H1 (cell line): ENCODE data around the gene TSC2. TPM values are rescaled to one million over a fixed set of nuclear protein-coding genes. Genes with fewer than 3 reads are reported as not detected.

Source experiments
- CTCF ChIA-PET: fragments of 300-600 bp; sonication (Branson Sonifier 250); formaldehyde crosslinking; loops from one replicate; lab custom pipeline; 2021; ENCODE audit not compliant: partially characterized antibody; lab: Charles Lee
- POLR2A ChIA-PET: fragments of 300-600 bp; sonication (Branson Sonifier 250); formaldehyde crosslinking; loops from one replicate; lab custom pipeline; 2021; ENCODE audit warnings: inconsistent platforms; ENCODE audit not compliant: partially characterized antibody; lab: Charles Lee
- DNase-seq, 2 experiments: peaks; one replicate each; pipeline versions ENCODE4 v3.0.0 to v3.0.0-alpha.2; 2010 to 2022; ENCODE audit warnings: low spot score in 2 of 2, low read depth in 1 of 2, mixed read lengths in 1 of 2
- FAIRE-seq: peaks from 2 replicates; lab custom pipeline; 2011; peaks lifted over from hg19 to GRCh38; lab: Jason Lieb, UNC
- H2AFZ ChIP-seq: 2 replicates; pipeline ENCODE4 v1.8.1; 2012; ENCODE audit warnings: low read length, inconsistent platforms
- H2AK5ac ChIP-seq: 2 replicates; pipeline ENCODE4 v1.6.1; 2013; ENCODE audit warnings: low read depth, low read length
- H2BK120ac ChIP-seq: replicated peaks from 2 replicates; pipeline ENCODE3; 2013; ENCODE audit warnings: low read depth, low read length, inconsistent platforms
- H2BK12ac ChIP-seq: 2 replicates; pipeline ENCODE4 v1.6.1; 2013; ENCODE audit warnings: low read depth, low read length
- H2BK15ac ChIP-seq: 2 replicates; pipeline ENCODE4 v1.6.1; 2013; ENCODE audit warnings: low read length
- H2BK20ac ChIP-seq: 2 replicates; pipeline ENCODE4 v1.6.1; 2013; ENCODE audit warnings: low read length
- H2BK5ac ChIP-seq: 2 replicates; pipeline ENCODE4 v1.6.1; 2013; ENCODE audit warnings: low read depth, low read length
- H3K14ac ChIP-seq: 2 replicates; pipeline ENCODE4 v1.6.1; 2013; ENCODE audit warnings: inconsistent platforms; ENCODE audit not compliant: insufficient read length
- H3K18ac ChIP-seq: 2 replicates; pipeline ENCODE4 v1.6.1; 2013; ENCODE audit warnings: low read length; ENCODE audit errors: extremely low read depth
- H3K23ac ChIP-seq: 2 replicates; pipeline ENCODE4 v1.6.1; 2013; ENCODE audit warnings: inconsistent platforms; ENCODE audit not compliant: insufficient read length
- H3K23me2 ChIP-seq: 2 replicates; pipeline ENCODE4 v1.6.1; 2013; ENCODE audit warnings: low read depth, low read length
- H3K27ac ChIP-seq: 2 replicates; pipeline ENCODE4 v1.6.1; 2011; ENCODE audit warnings: low read depth, low read length, inconsistent platforms
- H3K27me3 ChIP-seq, 4 experiments: replicated peaks in 1 of 4; 1 replicate in 1 of 4; 2 replicates in 3 of 4; pipeline versions ENCODE4 v1.6.1 to v1.8.1; 2011 to 2013; ENCODE audit warnings: low read length in 3 of 4, mild to moderate bottlenecking in 3 of 4, inconsistent platforms in 2 of 4, mixed read lengths in 2 of 4, moderate library complexity in 1 of 4; ENCODE audit not compliant: control insufficient read depth in 3 of 4, insufficient read depth in 3 of 4; ENCODE audit errors: extremely low read depth in 1 of 4
- H3K36me3 ChIP-seq, 4 experiments: 2 replicates each; pipeline versions ENCODE4 v1.6.1 to v1.8.1; 2011 to 2013; ENCODE audit warnings: mild to moderate bottlenecking in 4 of 4, low read length in 3 of 4, moderate library complexity in 2 of 4, control low read depth in 1 of 4, inconsistent platforms in 1 of 4; ENCODE audit not compliant: insufficient read depth in 4 of 4, control insufficient read depth in 2 of 4
- H3K4ac ChIP-seq: replicated peaks from 2 replicates; pipeline ENCODE3; 2013; ENCODE audit warnings: low read length, low read depth, mixed read lengths, inconsistent platforms; ENCODE audit not compliant: insufficient read length
- H3K4me1 ChIP-seq, 4 experiments: replicated peaks in 1 of 4; 1 replicate in 1 of 4; 2 replicates in 3 of 4; pipeline versions ENCODE4 v1.6.1 to v1.8.1; 2011 to 2013; ENCODE audit warnings: low read length in 3 of 4, inconsistent platforms in 2 of 4, mixed read lengths in 1 of 4; ENCODE audit not compliant: insufficient read depth in 4 of 4, control insufficient read depth in 3 of 4
- H3K4me2 ChIP-seq, 2 experiments: 2 replicates each; pipeline versions ENCODE4 v1.6.1 to v1.8.1; 2011 to 2013; ENCODE audit warnings: low read depth in 2 of 2, low read length in 2 of 2, control low read depth in 1 of 2, inconsistent platforms in 1 of 2, mild to moderate bottlenecking in 1 of 2; ENCODE audit not compliant: insufficient read depth in 1 of 2
- H3K4me3 ChIP-seq, 4 experiments: fragments of 200-600, 300-600 bp in 1 of 4; sonication (generic), shearing (Covaris generic), sonication (Bioruptor Twin) in 1 of 4; 2 replicates each; pipeline versions ENCODE4 v1.5.1 to v1.8.1; 2011 to 2016; ENCODE audit warnings: low read length in 4 of 4, low read depth in 3 of 4, control low read depth in 2 of 4, inconsistent platforms in 2 of 4, mild to moderate bottlenecking in 2 of 4, mixed read lengths in 1 of 4, moderate library complexity in 1 of 4; ENCODE audit not compliant: insufficient read depth in 2 of 4; ENCODE audit errors: extremely low read depth in 1 of 4
- H3K56ac ChIP-seq: replicated peaks from 2 replicates; pipeline ENCODE3; 2013; ENCODE audit warnings: low read depth, mild to moderate bottlenecking, mixed read lengths, low read length, inconsistent platforms; ENCODE audit not compliant: insufficient read length
- H3K79me1 ChIP-seq: 2 replicates; pipeline ENCODE4 v1.6.1; 2013; ENCODE audit warnings: low read depth, low read length, control low read depth
- H3K79me2 ChIP-seq, 2 experiments: 2 replicates each; pipeline versions ENCODE4 v1.6.1 to v1.8.1; 2012 to 2013; ENCODE audit warnings: low read length in 2 of 2, mild to moderate bottlenecking in 2 of 2, inconsistent platforms in 1 of 2; ENCODE audit not compliant: insufficient read depth in 2 of 2, control insufficient read depth in 1 of 2
- H3K9ac ChIP-seq, 4 experiments: replicated peaks in 1 of 4; 1 replicate in 1 of 4; 2 replicates in 3 of 4; pipeline versions ENCODE4 v1.6.1 to v1.8.1; 2011 to 2013; ENCODE audit warnings: low read depth in 3 of 4, low read length in 3 of 4, control low read depth in 2 of 4, mild to moderate bottlenecking in 2 of 4, moderate library complexity in 2 of 4, inconsistent platforms in 1 of 4; ENCODE audit errors: extremely low read depth in 1 of 4
- H3K9me3 ChIP-seq, 2 experiments: 2 replicates each; pipeline versions ENCODE4 v1.6.1 to v1.8.1; 2012 to 2013; ENCODE audit warnings: mild to moderate bottlenecking in 2 of 2, moderate library complexity in 2 of 2, control low read depth in 1 of 2, inconsistent platforms in 1 of 2, low read depth in 1 of 2, low read length in 1 of 2, mixed read lengths in 1 of 2; ENCODE audit not compliant: insufficient read depth in 2 of 2
- H4K20me1 ChIP-seq, 2 experiments: replicated peaks in 1 of 2; 2 replicates each; pipeline versions ENCODE3 to v1.8.1; 2011 to 2013; ENCODE audit warnings: inconsistent platforms in 2 of 2, low read length in 2 of 2, mild to moderate bottlenecking in 1 of 2; ENCODE audit not compliant: insufficient read depth in 2 of 2, control insufficient read depth in 1 of 2
- H4K5ac ChIP-seq: 2 replicates; pipeline ENCODE4 v1.6.1; 2013; ENCODE audit warnings: low read length, low read depth, mixed read lengths, inconsistent platforms; ENCODE audit not compliant: insufficient read length
- H4K8ac ChIP-seq: 2 replicates; pipeline ENCODE4 v1.8.0; 2013; ENCODE audit warnings: mild to moderate bottlenecking, moderate library complexity, low read length, inconsistent platforms; ENCODE audit not compliant: insufficient read depth; ENCODE audit errors: extremely low read depth
- H4K91ac ChIP-seq: replicated peaks from 2 replicates; pipeline ENCODE3; 2013; ENCODE audit warnings: low read length, mixed read lengths, inconsistent platforms; ENCODE audit not compliant: insufficient read length
- BCL11A ChIP-seq, 2 experiments: IDR thresholded peaks; one replicate each; pipeline ENCODE4 v1.6.1; 2011; ENCODE audit warnings: low read depth in 2 of 2, low read length in 2 of 2, mild to moderate bottlenecking in 2 of 2
- MAFK ChIP-seq: IDR thresholded peaks from 2 replicates; pipeline ENCODE4 v1.6.1; 2012; ENCODE audit warnings: low read depth, mild to moderate bottlenecking, improper control_type of control experiment, low read length
- SUZ12 ChIP-seq: fragments of 200-600 bp; sonication (generic); IDR thresholded peaks from 2 replicates; pipeline ENCODE4 v1.6.1; 2012; ENCODE audit warnings: mild to moderate bottlenecking, inconsistent platforms, low read length, moderate library complexity, mixed read lengths
- TBP ChIP-seq: IDR thresholded peaks from 2 replicates; pipeline ENCODE4 v1.6.1; 2011; ENCODE audit warnings: low read depth, low read length, improper control_type of control experiment
- TEAD4 ChIP-seq: IDR thresholded peaks from 2 replicates; pipeline ENCODE4 v1.6.1; 2012; ENCODE audit warnings: low read depth, low read length, inconsistent platforms, mixed read lengths
- WGBS, 2 experiments: shearing (Covaris generic) in 1 of 2; methylation state at CpG; one replicate each; pipeline versions ENCODE4 v1.1.6 to v1.1.7; 2013 to 2015; ENCODE audit warnings: low lambda C conversion rate in 2 of 2, mixed read lengths in 2 of 2, inconsistent platforms in 1 of 2, low coverage in 1 of 2, missing lambda C conversion rate in 1 of 2; ENCODE audit not compliant: insufficient replicate concordance in 2 of 2, insufficient coverage in 1 of 2, insufficient read length in 1 of 2; ENCODE audit errors: extremely low coverage in 1 of 2, missing lambda C conversion rate in 1 of 2; 5-methylcytosine and 5-hydroxymethylcytosine counted together
- polyA plus RNA-seq, 7 experiments: library from polyadenylated mRNA; depleted of rRNA in 3 of 7; stranded (reverse) in 5 of 7; unstranded in 2 of 7; fragments of >200 nt in 5 of 7; fragments of 200-250 nt in 2 of 7; gene quantifications; 1 replicate in 5 of 7; 2 replicates in 1 of 7; 4 replicates in 1 of 7; pipeline versions ENCODE4 v1.2.1 to v1.2.3, GENCODE V29; 2011 to 2013; ENCODE audit warnings: missing spikeins in 2 of 7, mixed read lengths in 2 of 7
- total RNA-seq: library from RNA; stranded (reverse); fragmentation: NEBNext Ultra II Directional; extraction: Animal tissue kit (Norgen Biotek cat#: 25700); gene quantifications from 2 replicates; pipeline ENCODE4 v1.2.1, GENCODE V29; 2021

Gene TSC2
- total and polyA plus RNA-seq, 2 of the 8 experiments (the other 6 are each of a cell fraction or from before 2014, with no cell fraction given) = 65.9 to 96.6 TPM

- no peak overlapping the region for H4K8ac ChIP-seq
- H3K4me1 ChIP-seq = no peaks in the 10 kb centered on the region
- no peak overlapping the region for H3K27ac ChIP-seq
- H2BK5ac ChIP-seq = no peak overlapping the region
- H2BK120ac ChIP-seq = no peak overlapping the region
- H4K5ac ChIP-seq = no peak overlapping the region
- H3K79me1 ChIP-seq = no peaks in the 10 kb centered on the region
- no peak overlapping the region for H2BK20ac ChIP-seq
- no peak overlapping the region for H3K23ac ChIP-seq
- no peak overlapping the region for H2BK12ac ChIP-seq
- no peak overlapping the region for H2AFZ ChIP-seq
- no peak overlapping the region for H3K9ac ChIP-seq
- H3K9me3 ChIP-seq = no peaks in the 10 kb centered on the region
- H3K27me3 ChIP-seq = no peaks in the 10 kb centered on the region
- H3K4me3 ChIP-seq = no peak overlapping the region
- DNase-seq (no peak), FAIRE-seq (no peak)
- H4K20me1 ChIP-seq = peaks cover 0 to 11% of the 10 kb centered on the region in 2 experiments
- no peak overlapping the region for H3K4ac ChIP-seq
- WGBS, 2 experiments = 99% methylated on average over 28 of the region's 28 CpGs; no CpG with 5 or more reads in 1 of the 2 experiments
- no peak overlapping the region for H3K4me2 ChIP-seq
- H2AK5ac ChIP-seq = no peak overlapping the region
- no peak overlapping the region for H3K14ac ChIP-seq
- H4K91ac ChIP-seq = no peak overlapping the region
- no peak overlapping the region for H3K18ac ChIP-seq
- H3K23me2 ChIP-seq = no peaks in the 10 kb centered on the region
- POLR2A ChIA-PET = interaction anchor here (1.7 to 3.6 kb wide), 4 partner anchors 10 to 98 kb away, joined by 4 to 11 read pairs (median 8); partner anchors contain the start of genes NTHL1, RPS2, TRAF7 and TSC2
- H2BK15ac ChIP-seq = no peak overlapping the region
- H3K79me2 ChIP-seq = no peaks in the 10 kb centered on the region
- CTCF ChIA-PET = interaction anchor here (1.1 to 2.8 kb wide), 2 partner anchors 10 to 12 kb away, joined by 3 to 14 read pairs; no protein-coding TSS in a partner anchor
- peaks cover 2 to 14% (median 6%) of the 10 kb centered on the region in 4 experiments; a peak in 6 of 8 replicates for H3K36me3 ChIP-seq
- TF ChIP-seq BCL11A (IDR thresholded peaks at IDR 0.05; ENCODE audit: low read depth in 2 of 2, low read length in 2 of 2) = no peak
- no peak for TF ChIP-seq TEAD4
- no peak for TF ChIP-seq TBP
- TF ChIP-seq SUZ12 = no peak
- TF ChIP-seq MAFK = no peak
- H3K56ac ChIP-seq = no peak overlapping the region
Measured at GRCh38 chr16:2062801-2063200, 15.0 kb downstream of the TSC2 start.
